ENCODE data around the gene TACR1.

The TACR1 gene

DNA sequence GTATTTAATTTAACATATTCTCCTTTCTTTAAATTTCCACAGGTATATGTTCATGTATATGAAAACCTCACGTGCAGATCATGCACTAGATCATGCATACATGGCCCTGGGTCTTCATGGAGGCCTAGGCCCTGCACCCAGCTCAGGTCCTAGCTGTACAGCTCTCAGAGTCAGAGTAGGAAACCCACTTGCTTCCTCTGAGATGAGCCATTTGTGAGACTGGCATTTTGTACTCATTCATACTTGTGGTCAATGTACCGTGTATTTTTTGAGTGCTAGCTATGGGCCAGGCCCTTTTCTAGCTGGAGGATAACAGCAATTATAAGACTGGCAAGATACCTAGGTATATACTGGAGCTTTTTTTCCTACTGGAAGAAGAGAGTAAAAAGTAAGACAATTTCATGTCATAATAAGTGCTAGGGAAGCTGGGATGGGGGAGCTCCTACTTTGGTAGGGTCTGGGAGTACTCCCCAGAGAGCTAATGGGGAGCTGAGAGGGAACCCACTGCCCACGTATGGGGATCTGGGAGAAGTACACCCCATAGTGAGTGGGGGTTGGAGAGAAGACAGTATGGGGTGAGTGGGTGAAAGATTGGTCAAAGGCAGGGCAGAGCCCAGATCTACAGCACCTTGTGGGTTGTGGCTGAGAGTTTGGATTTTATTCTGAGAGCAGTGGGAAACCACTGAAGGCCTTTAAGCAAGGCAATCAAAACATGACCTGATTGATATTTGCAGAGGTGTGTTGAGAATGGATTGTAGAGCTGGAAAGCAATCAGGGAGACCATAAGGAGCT is 168.9 kb downstream of the TACR1 start:
- Histone ChIP-seq H3K27ac (ENCODE audit: low read depth, low read length) (no peak overlapping the region), H3K4me3 (ENCODE audit: low read depth in 1 of 5, low read length in 5 of 5) (no peak overlapping the region), H3K9ac (ENCODE audit: low read length in 5 of 5) (no peak overlapping the region), H3K36me3 (ENCODE audit: control insufficient read depth in 5 of 5, insufficient read depth in 5 of 5, low read length in 5 of 5) (no peaks in the 10 kb centered on the region), H3K9me3 (ENCODE audit: control insufficient read depth in 5 of 5, low read length in 5 of 5) (no peaks in the 10 kb centered on the region), H3K4me1 (ENCODE audit: control insufficient read depth in 5 of 5, insufficient read depth in 5 of 5, low read length in 5 of 5) (peaks cover 0 to 14% (median 5%) of the 10 kb centered on the region in 5 donors), H3K27me3 (ENCODE audit: control insufficient read depth in 5 of 5, insufficient read depth in 4 of 5, low read length in 5 of 5) (no peaks in the 10 kb centered on the region)

- no peaks in the 10 kb centered on the region for H3K27me3 ChIP-seq (ENCODE audit: control insufficient read depth in 5 of 5, insufficient read depth in 4 of 5, low read length in 5 of 5)
- no peak overlapping the region for H3K27ac ChIP-seq (ENCODE audit: low read depth, low read length)
- H3K4me3 ChIP-seq (ENCODE audit: low read depth in 1 of 5, low read length in 5 of 5): no peak overlapping the region
- no peaks in the 10 kb centered on the region for H3K36me3 ChIP-seq (ENCODE audit: control insufficient read depth in 5 of 5, insufficient read depth in 5 of 5, low read length in 5 of 5)
- peaks cover 0 to 6% (median 0%) of the 10 kb centered on the region in 5 donors for H3K4me1 ChIP-seq (ENCODE audit: control insufficient read depth in 5 of 5, insufficient read depth in 5 of 5, low read length in 5 of 5)
- H3K9ac ChIP-seq (ENCODE audit: low read length in 5 of 5): no peak overlapping the region
- no peaks in the 10 kb centered on the region for H3K9me3 ChIP-seq (ENCODE audit: control insufficient read depth in 5 of 5, low read length in 5 of 5)
Observed at GRCh38 chr2:75027886-75028285, 171.4 kb downstream of the TACR1 start.

DNA sequence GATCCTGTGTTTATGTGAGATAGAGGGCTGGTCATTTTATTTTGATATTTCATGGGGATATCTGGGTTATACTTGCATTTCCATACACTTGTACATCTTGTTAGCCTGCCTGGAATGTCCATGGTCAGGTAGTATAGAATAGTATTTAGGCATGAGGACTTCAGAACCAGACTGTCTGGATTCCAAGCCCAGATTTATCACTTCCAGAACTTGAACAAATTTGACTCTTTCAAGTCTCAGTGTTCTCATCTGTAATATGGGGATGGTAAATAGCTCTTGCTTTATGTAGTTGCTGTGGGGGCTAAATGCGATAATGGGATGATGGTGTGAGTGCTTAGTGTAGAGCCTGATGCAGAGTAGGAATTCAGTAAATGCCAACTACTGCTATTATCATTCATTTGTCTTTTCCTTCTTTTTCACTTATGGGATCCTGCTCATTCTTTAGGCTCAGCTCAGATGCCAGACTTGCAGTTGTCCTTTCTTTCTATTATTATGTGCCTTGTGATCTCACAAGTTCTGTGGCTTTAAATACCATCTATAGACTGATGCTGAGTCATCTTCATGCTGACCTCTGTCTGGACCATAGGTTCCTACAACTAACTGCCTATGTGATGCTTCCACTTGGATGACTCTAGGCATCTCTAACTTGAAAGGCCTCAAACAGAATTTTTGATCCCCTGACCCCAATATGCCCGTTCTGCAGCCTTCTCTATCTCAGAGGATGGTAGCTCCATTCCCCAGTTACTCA is 173.5 kb downstream of the TACR1 start:
- Histone ChIP-seq H3K36me3 (ENCODE audit: control insufficient read depth in 5 of 5, insufficient read depth in 5 of 5, low read length in 5 of 5) (no peaks in the 10 kb centered on the region), H3K4me1 (ENCODE audit: control insufficient read depth in 5 of 5, insufficient read depth in 5 of 5, low read length in 5 of 5) (peaks cover 0 to 11% (median 5%) of the 10 kb centered on the region in 5 donors), H3K9ac (ENCODE audit: low read length in 5 of 5) (no peak overlapping the region), H3K9me3 (ENCODE audit: control insufficient read depth in 5 of 5, low read length in 5 of 5) (no peaks in the 10 kb centered on the region), H3K27me3 (ENCODE audit: control insufficient read depth in 5 of 5, insufficient read depth in 4 of 5, low read length in 5 of 5) (no peaks in the 10 kb centered on the region), H3K4me3 (ENCODE audit: low read depth in 1 of 5, low read length in 5 of 5) (no peak overlapping the region), H3K27ac (ENCODE audit: low read depth, low read length) (no peak overlapping the region)

GRCh38 chr2:75025216-75025615 is 174.1 kb downstream of the TACR1 start:
- no peak overlapping the region for H3K9ac ChIP-seq (ENCODE audit: low read length in 5 of 5)
- no peaks in the 10 kb centered on the region for H3K9me3 ChIP-seq (ENCODE audit: control insufficient read depth in 5 of 5, low read length in 5 of 5)
- H3K27ac ChIP-seq (ENCODE audit: low read depth, low read length): no peak overlapping the region
- H3K36me3 ChIP-seq (ENCODE audit: control insufficient read depth in 5 of 5, insufficient read depth in 5 of 5, low read length in 5 of 5): no peaks in the 10 kb centered on the region
- H3K4me3 ChIP-seq (ENCODE audit: low read depth in 1 of 5, low read length in 5 of 5): no peak overlapping the region
- H3K27me3 ChIP-seq (ENCODE audit: control insufficient read depth in 5 of 5, insufficient read depth in 4 of 5, low read length in 5 of 5): no peaks in the 10 kb centered on the region
- H3K4me1 ChIP-seq (ENCODE audit: control insufficient read depth in 5 of 5, insufficient read depth in 5 of 5, low read length in 5 of 5): peaks cover 0 to 11% (median 5%) of the 10 kb centered on the region in 5 donors

DNA sequence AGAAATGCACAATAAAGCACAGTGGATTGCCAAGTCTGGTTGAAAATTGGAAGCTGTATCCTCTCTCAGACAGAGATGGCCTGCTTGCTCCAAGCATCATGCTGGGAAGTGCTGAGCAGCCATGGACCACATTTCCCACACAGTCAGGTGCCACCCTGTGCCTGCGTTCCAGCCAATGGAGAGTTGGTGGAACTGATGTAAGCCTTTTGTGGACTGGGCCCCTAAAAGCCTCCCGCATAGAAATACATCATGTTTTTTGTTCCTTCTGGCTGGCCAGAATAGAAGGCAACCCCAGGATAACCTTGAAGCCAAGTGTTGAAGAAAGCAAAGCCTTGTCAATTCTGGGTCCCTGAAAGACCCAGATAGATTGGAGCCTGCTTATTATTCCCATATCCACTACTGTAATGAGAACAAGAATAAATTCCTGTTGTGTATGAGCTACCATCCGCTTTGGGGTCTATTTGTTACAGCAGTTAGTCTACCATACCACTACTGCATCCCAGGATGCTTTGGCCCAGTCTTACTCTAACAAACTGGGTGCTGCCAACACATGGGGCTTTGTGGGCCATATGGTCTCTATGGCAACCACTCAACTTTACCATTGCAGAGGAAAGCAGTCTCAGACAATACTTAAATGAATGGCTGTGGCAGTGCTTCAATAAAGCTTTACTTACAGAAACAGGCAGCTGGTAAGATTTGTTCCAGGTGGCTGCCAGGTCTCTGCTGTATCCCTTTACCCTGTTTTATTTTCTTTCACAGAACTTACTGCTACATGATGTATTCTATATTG is 175.5 kb downstream of the TACR1 start:
- no peak overlapping the region for H3K4me3 ChIP-seq (ENCODE audit: low read depth in 1 of 5, low read length in 5 of 5)
- H3K27ac ChIP-seq (ENCODE audit: low read depth, low read length): no peak overlapping the region
- H3K9me3 ChIP-seq (ENCODE audit: control insufficient read depth in 5 of 5, low read length in 5 of 5): no peaks in the 10 kb centered on the region
- no peak overlapping the region for H3K9ac ChIP-seq (ENCODE audit: low read length in 5 of 5)
- peaks cover 0 to 8% (median 5%) of the 10 kb centered on the region in 5 donors for H3K4me1 ChIP-seq (ENCODE audit: control insufficient read depth in 5 of 5, insufficient read depth in 5 of 5, low read length in 5 of 5)
- no peaks in the 10 kb centered on the region for H3K36me3 ChIP-seq (ENCODE audit: control insufficient read depth in 5 of 5, insufficient read depth in 5 of 5, low read length in 5 of 5)
- no peaks in the 10 kb centered on the region for H3K27me3 ChIP-seq (ENCODE audit: control insufficient read depth in 5 of 5, insufficient read depth in 4 of 5, low read length in 5 of 5)

DNA sequence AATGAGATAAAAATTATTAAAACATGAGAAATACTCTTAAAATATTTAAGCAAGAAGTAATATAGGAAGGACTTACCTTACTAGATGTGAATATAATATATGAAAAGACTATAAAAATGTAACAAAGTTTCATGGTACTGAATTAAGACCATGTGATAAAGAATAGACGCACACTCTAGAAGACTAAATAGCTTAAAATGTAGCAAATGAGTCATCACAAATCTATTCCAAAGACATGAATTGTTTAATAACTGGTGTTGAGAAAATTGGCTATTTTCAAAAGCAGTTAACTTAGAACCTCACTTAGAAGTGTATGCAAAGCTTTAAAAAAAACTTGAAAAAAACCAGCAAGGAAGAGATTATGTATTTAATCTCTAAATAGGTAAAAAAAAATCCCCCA is 176.8 kb downstream of the TACR1 start:
- Histone ChIP-seq H3K27me3 (ENCODE audit: control insufficient read depth in 5 of 5, insufficient read depth in 4 of 5, low read length in 5 of 5) (no peaks in the 10 kb centered on the region), H3K9me3 (ENCODE audit: control insufficient read depth in 5 of 5, low read length in 5 of 5) (no peaks in the 10 kb centered on the region), H3K9ac (ENCODE audit: low read length in 5 of 5) (no peak overlapping the region), H3K4me1 (ENCODE audit: control insufficient read depth in 5 of 5, insufficient read depth in 5 of 5, low read length in 5 of 5) (peaks cover 0 to 8% (median 5%) of the 10 kb centered on the region in 5 donors), H3K36me3 (ENCODE audit: control insufficient read depth in 5 of 5, insufficient read depth in 5 of 5, low read length in 5 of 5) (no peaks in the 10 kb centered on the region), H3K27ac (ENCODE audit: low read depth, low read length) (no peak overlapping the region), H3K4me3 (ENCODE audit: low read depth in 1 of 5, low read length in 5 of 5) (no peak overlapping the region)

- H3K9me3 ChIP-seq (ENCODE audit: control insufficient read depth in 5 of 5, low read length in 5 of 5): no peaks in the 10 kb centered on the region
- H3K36me3 ChIP-seq (ENCODE audit: control insufficient read depth in 5 of 5, insufficient read depth in 5 of 5, low read length in 5 of 5): no peaks in the 10 kb centered on the region
- peaks cover 0 to 8% (median 5%) of the 10 kb centered on the region in 5 donors for H3K4me1 ChIP-seq (ENCODE audit: control insufficient read depth in 5 of 5, insufficient read depth in 5 of 5, low read length in 5 of 5)
- no peak overlapping the region for H3K4me3 ChIP-seq (ENCODE audit: low read depth in 1 of 5, low read length in 5 of 5)
- H3K27me3 ChIP-seq (ENCODE audit: control insufficient read depth in 5 of 5, insufficient read depth in 4 of 5, low read length in 5 of 5): no peaks in the 10 kb centered on the region
- H3K9ac ChIP-seq (ENCODE audit: low read length in 5 of 5): no peak overlapping the region
- no peak overlapping the region for H3K27ac ChIP-seq (ENCODE audit: low read depth, low read length)
Observed at GRCh38 chr2:75021672-75022071, 177.6 kb downstream of the TACR1 start.

- H3K9ac ChIP-seq (ENCODE audit: low read length in 5 of 5): no peak overlapping the region
- no peak overlapping the region for H3K4me3 ChIP-seq (ENCODE audit: low read depth in 1 of 5, low read length in 5 of 5)
- no peaks in the 10 kb centered on the region for H3K9me3 ChIP-seq (ENCODE audit: control insufficient read depth in 5 of 5, low read length in 5 of 5)
- no peaks in the 10 kb centered on the region for H3K27me3 ChIP-seq (ENCODE audit: control insufficient read depth in 5 of 5, insufficient read depth in 4 of 5, low read length in 5 of 5)
- no peaks in the 10 kb centered on the region for H3K36me3 ChIP-seq (ENCODE audit: control insufficient read depth in 5 of 5, insufficient read depth in 5 of 5, low read length in 5 of 5)
- H3K4me1 ChIP-seq (ENCODE audit: control insufficient read depth in 5 of 5, insufficient read depth in 5 of 5, low read length in 5 of 5): peaks cover 0 to 8% (median 5%) of the 10 kb centered on the region in 5 donors
- H3K27ac ChIP-seq (ENCODE audit: low read depth, low read length): no peak overlapping the region
Observed at GRCh38 chr2:75020476-75020875, 178.8 kb downstream of the TACR1 start.

DNA sequence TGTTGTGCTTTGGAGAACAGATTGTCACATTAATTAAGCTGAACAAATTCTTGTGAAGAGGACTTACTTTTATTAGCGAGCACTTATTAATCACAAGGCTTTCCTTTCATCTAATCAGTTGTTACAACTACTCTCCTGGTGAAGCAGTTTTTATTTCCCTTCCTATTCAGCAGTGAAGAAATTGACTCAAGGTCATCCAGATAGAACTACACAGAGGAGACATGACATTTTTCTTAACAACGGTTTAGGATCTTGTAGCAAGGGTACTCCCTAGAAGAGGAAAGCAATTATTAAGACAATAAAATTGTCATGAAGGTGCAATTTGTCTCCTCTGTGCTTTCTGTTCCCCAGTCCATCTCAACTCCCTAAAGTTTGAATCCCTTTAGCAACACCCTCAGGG is 179.5 kb downstream of the TACR1 start:
- peaks cover 0 to 8% (median 5%) of the 10 kb centered on the region in 5 donors for H3K4me1 ChIP-seq (ENCODE audit: control insufficient read depth in 5 of 5, insufficient read depth in 5 of 5, low read length in 5 of 5)
- H3K27ac ChIP-seq (ENCODE audit: low read depth, low read length): no peak overlapping the region
- H3K9ac ChIP-seq (ENCODE audit: low read length in 5 of 5): no peak overlapping the region
- no peaks in the 10 kb centered on the region for H3K9me3 ChIP-seq (ENCODE audit: control insufficient read depth in 5 of 5, low read length in 5 of 5)
- H3K4me3 ChIP-seq (ENCODE audit: low read depth in 1 of 5, low read length in 5 of 5): no peak overlapping the region
- H3K36me3 ChIP-seq (ENCODE audit: control insufficient read depth in 5 of 5, insufficient read depth in 5 of 5, low read length in 5 of 5): no peaks in the 10 kb centered on the region
- no peaks in the 10 kb centered on the region for H3K27me3 ChIP-seq (ENCODE audit: control insufficient read depth in 5 of 5, insufficient read depth in 4 of 5, low read length in 5 of 5)

GRCh38 chr2:75018162-75018561 is 181.2 kb downstream of the TACR1 start:
- no peaks in the 10 kb centered on the region for H3K9me3 ChIP-seq (ENCODE audit: control insufficient read depth in 5 of 5, low read length in 5 of 5)
- no peak overlapping the region for H3K27ac ChIP-seq (ENCODE audit: low read depth, low read length)
- H3K9ac ChIP-seq (ENCODE audit: low read length in 5 of 5): no peak overlapping the region
- H3K4me3 ChIP-seq (ENCODE audit: low read depth in 1 of 5, low read length in 5 of 5): no peak overlapping the region
- no peaks in the 10 kb centered on the region for H3K27me3 ChIP-seq (ENCODE audit: control insufficient read depth in 5 of 5, insufficient read depth in 4 of 5, low read length in 5 of 5)
- peaks cover 0 to 8% (median 5%) of the 10 kb centered on the region in 5 donors for H3K4me1 ChIP-seq (ENCODE audit: control insufficient read depth in 5 of 5, insufficient read depth in 5 of 5, low read length in 5 of 5)
- H3K36me3 ChIP-seq (ENCODE audit: control insufficient read depth in 5 of 5, insufficient read depth in 5 of 5, low read length in 5 of 5): no peaks in the 10 kb centered on the region
